Measurements from ENCODE around the gene TECPR1.

- no peak for TF ChIP-seq CTCF (IDR thresholded peaks at IDR 0.05; ENCODE audit: low read length)
- no peak for TF ChIP-seq EZH2 (IDR thresholded peaks at IDR 0.05; ENCODE audit: borderline replicate concordance, low read length)
Observed at GRCh38 chr7:98202367-98203195, 49.5 kb downstream of the TECPR1 start.
